Measurements from ENCODE around the gene TIGAR.

The TIGAR gene

DNA sequence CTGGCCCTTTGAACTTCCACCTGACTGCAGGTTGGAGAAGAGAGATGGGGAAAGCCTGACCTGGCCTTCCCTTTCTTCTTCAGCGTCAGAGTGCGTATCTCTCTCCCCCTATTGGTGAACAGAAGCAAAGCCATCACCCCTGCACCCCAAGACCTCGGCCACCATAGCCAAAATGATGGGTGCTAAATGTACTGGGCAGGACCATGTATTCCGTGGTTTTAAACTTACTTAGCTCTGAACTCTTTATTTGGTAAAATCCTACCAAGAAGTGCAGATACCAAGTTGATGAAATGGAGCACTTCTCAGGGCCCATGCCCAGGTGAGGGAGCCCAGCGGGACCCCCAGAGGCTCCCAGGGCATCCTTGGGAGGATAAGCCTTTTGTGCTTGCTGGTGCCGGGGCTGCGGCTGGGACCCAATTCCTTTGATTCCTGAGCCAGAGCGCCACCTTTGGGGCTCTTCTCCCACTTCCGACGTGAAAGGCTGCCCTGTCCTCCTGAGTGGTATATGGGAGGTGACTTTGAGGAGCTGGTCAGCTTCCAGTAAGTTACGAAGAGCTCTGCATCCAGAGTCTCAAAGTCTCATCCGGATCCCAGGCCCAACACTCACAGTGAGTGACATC is 38.0 kb upstream of the TIGAR start:
- FAIRE-seq = no peak

DNA sequence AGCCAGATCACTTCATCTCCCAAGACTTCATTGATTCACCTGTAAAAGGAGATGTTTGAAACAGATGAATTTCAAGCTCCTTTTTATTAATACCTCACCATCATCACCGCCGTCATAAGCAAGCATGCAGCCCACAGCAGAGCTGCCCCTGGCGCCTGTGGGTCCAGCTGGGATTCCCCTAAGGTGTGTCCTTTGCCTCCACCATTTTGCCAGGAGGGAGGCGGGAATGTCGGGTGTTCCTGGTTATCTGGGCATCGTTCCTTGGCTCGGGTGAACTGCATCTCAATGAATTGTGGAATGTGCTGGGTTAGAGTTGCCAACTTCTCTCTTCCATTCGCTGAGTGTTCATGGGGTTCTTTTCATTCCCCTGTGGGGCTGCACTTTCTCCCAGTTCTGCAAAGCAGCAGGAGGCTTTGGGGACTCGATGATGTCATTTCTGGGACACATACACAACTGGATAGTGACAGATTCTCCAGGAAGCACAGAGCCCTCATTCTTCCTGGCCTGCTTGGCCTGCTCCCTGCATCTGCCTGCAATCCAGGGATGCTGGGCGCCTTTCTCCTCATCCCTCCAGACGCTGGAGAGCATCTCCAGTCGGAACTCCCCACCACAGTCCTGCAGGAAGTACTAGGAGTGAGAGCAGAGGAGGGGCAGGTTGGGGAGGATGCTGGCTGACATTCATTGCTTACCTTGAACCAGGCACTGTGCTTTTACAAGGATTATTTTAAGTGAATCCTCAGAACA is 37.3 kb upstream of the TIGAR start:
- FAIRE-seq = no peak

DNA sequence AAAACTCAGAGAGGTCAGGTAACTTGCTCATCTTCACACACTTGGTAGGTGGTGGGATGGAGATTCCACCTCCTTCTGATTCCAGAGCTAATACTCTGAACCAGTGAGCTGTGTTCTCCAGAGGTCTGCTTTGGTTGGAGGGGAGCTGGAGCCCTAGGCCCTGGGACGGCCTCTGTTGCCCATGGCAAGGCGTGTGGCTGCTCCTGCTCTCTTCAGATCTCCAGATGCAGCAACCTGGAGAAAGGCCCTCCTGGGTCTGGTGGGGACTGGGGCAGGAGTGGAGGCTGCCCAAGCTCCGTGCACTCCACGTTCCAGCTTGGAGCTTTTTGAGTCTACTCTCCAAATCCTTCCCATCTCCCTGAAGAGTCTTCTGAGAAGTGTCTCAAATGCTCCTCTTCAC is 36.7 kb upstream of the TIGAR start:
- FAIRE-seq = no peak

DNA sequence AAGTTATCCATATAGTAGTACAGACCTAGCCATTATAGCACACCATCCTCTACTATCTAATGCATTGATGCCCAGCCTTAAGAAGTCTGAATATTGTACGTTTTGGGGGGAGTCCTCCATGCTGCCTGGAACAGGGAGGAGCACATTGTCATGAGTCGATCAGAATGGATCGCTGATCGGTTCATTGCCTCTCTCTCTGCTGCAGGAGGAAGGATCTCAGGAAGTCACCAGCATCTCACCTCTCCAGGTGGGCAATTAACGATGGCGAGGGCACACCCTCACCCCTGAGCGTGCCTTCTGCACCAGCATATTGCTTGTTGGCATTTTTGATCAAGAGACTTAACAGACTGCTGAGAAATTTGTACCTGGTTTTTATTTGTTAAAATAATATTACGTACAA is 35.9 kb upstream of the TIGAR start:
- no peak for FAIRE-seq

DNA sequence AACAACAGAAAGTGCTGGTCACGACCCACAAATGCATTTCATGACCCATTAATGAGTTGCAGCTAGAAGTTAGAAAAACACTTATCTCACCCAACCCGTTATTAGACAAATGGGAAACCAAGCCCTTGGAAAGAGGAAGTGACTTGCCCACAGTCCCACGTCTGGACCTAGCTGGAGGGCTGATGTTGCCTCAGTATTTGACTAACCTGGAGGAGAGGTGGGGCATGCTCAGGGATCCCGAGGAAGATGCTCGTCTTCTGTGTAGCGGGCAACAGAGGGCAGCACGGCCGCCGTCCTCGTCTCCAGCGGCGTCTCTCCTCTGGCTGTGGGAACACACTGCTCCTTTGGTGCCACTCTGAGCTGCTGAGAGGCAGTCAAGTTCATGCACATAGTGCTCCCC is 34.8 kb upstream of the TIGAR start:
- FAIRE-seq = no peak

DNA sequence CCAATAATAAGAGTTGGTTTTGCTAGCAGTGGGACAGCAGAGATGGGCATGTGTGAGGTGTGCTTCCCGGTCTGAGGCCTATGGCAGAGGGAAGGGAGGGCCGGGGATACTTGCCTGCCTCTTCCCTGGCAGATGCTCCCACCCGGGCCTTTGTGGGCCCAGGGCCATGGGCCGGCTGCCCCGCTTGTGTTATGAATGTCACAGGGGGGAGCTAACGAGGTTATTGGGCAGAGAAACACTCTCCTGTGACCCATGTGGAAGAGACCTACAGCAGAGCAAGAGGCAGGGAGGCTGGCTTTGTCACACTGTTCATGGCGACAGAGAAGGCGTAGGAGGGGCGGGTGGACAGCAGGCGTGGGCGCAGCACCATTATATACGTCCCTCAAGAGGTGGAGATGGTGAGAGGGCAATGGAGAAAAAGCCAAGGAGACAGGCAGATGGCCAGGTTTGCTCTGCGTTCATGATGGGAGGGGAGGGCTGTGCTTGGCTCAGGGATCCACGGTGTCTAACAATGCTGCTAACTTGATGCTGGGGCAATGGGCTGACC is 34.2 kb upstream of the TIGAR start:
- FAIRE-seq = no peak

DNA sequence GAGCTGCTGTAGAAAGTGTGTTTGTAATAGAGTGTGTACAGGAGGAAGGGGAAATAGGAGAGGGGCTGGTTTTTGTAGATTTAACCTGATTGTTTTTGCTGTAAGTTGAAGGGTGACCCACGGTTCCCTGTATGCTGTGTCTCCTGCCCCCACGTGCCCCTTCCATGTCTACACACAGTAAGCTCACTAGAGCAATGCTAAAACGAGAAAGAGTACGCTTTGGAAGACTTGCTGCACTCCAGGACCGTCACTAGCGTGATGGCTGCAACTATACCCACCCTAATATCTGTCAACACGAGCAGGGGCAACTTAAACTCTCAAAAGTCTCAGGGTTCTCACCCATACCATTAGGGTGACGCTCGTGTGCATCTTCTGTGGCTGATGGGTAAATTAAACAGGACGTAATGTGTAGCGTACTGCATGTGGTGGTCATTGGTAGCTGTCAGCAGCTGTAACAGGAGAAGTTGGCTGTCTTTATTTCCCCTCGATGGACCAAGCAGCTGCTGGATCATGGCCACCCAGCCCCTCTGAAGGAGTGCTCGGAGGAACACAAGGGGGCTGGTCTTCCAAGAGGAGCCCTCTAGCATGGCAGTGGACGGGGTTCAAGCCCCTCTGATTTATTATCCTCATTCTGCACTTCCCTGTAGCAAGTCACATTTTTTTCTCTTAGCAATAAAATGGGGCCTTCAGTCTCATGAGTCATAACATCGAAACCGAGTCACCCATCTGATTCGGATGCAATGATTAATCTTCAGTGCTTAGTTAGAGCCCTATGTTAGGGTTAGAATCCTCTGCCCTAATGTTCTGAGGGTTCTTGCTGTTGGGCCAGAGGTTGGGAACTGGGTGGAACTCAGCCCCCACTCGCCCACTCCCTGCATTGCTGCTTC is 33.4 kb upstream of the TIGAR start:
- no peak for FAIRE-seq

DNA sequence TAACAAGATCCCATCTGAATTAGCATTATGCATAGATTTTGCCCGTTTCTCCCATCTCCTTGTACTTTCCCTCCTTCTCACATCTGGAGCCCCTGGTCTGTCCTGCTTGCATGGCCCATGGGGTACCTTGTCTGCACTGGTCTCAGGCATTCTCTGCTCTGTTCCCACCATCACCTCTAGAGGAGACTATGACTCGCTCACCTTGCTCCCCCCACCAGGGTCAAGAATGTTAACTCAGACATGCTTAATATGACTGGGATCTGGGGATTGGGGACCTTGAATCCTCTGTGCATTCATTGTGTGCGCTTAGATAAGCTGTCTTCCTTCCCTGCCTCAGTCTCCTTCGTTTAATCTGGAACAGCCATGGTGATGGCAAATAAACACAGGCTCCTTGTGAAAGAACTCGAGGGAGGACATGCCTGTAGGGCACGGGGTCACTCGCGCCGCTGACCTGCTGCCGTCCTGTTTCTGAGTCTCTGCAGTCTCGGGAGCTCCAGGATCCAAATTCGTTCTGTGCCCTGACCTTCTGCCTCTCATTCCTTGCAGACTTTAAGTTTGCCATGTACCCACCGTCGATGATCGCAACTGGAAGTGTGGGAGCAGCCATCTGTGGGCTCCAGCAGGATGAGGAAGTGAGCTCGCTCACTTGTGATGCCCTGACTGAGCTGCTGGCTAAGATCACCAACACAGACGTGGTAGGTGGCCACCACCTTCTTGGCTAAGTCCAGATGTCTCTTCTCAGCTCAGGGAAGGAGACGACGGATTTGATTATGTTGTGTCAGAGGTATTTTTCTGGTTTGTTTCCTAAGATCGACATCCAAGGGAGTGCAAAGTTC is 32.5 kb upstream of the TIGAR start:
- FAIRE-seq = no peak

DNA sequence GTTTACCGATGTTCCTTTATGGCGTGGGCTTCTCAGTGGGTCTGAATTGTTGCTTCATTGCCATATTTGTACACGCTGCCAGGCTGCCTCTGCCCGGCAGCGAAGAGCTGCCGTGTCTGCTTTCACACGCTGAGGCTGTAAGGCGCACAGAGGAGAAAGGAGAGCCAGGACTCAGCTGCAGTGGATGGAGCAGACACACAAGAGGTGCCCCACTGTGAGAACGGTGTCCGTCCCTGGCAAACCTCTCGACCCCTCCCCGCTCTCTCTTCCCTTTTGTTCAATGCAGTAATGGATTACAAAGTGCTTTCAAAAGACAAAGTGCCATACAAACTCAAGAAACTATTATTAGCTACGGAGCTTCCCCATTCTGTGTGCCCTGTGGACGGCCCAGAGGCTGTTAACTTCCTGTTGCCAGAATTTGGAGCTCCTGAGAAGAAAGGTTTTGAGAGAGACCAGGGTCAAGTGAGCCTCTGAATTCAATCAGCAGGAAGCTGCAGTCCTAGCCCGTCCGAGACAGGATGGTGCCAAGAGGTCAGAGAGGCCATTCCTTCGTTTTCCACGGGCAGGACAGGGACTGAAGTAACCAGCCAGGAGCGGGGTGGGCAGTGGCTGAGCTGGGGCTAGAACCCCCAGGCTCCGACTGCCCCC is 31.7 kb upstream of the TIGAR start:
- FAIRE-seq = no peak

DNA sequence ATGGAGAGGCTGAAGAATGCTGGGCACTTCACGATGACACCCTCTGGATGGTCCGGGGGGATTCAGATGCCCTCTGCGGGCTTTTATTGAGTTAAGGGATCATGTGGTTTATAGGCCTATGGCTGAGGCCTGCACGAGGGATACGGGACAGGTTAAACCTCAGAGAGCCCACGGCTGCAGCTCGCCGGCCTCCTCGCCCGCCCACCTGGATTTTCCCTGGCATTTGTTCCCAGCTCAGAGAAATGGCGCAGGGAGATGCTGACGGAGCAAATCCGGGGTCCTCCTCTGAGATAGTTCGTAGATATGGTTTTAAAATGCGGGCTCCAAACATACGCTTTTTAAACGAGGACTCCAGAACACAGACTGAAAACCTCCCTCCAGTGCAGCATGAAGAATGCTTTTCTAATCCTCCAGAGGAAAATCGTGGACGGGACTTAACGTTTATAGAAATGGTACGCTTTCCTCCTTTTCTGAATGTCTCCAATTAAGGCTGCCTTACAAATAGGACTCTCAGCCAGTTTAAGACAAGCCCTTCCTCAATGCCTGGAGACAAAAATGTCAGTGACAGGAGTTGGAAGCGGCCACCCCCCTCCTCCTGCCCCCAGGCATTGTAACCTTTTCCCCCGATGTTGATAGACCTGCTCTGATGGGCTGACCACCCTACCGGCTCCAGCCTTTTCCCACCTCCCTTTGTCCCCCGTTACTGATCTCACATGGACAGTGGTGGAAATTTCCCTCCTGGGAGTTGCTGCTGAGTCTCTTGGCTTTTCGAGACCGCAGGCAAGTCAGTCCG is 30.8 kb upstream of the TIGAR start:
- no peak for FAIRE-seq

DNA sequence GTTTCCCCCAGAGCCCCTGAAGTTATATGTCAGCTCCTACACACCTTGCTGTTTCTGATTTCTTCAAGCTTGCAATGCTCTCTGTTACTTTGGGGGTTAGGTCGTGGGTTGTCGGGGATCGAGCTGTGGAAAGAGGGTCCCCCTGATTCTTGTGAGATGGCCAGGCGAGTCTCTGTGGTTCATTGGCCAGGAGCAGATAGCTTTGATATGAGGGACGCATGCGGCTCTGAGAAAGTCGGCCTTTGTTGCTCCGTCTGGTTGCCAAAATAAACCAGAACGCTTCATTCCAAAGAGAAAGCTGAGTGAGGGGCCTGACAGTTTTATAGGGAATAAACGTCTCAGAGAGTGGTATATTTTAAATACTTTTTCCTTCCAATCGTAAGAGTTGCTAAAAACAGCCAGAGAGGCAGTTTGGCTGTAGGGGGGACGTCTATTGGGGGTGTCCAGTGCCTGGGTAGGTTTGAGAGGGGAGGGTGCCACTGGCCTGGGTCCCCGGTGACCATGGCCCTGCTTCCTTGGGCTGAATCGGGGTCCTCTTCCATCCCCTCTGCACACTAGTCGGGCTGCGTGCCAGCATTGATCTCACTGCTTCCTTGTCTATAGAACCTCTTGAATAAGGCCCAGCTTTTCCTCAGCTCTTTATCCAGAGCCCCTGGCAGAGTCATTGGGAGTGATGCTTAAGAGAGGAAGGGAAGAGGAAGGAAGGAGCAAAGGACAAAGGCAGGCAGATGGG is 28.5 kb upstream of the TIGAR start:
- no peak for FAIRE-seq

DNA sequence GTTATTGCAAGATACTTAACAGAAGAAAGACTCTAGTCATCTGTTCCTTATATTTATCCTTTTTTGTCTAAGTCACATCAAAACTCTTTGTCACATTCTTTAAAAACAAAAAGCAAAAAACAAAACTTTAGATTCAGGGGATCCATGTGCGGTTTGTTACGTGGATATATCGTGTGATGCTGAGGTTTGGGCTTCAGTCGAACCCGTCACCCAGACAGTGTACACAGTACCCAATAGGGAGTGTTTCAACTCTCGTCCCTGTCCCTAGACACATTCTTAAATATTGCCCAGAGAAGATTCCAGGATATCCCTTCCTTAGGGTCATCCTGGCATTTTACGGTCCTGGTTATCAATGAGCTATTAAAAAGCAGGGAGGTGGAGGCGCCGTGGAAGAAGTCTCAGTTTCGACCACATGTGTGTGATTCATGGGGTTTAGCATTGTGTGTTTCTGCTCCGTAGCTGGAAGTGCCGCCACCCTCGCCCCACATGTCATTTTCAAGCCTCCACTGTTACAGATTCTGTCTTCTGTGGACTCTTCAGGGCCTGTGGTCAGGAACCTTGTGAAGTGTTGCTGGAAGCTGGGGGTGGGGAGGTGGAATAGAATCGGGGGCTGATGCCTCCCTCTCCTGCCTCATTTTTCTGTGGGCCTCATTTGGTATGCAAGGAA is 27.6 kb upstream of the TIGAR start:
- FAIRE-seq = no peak

DNA sequence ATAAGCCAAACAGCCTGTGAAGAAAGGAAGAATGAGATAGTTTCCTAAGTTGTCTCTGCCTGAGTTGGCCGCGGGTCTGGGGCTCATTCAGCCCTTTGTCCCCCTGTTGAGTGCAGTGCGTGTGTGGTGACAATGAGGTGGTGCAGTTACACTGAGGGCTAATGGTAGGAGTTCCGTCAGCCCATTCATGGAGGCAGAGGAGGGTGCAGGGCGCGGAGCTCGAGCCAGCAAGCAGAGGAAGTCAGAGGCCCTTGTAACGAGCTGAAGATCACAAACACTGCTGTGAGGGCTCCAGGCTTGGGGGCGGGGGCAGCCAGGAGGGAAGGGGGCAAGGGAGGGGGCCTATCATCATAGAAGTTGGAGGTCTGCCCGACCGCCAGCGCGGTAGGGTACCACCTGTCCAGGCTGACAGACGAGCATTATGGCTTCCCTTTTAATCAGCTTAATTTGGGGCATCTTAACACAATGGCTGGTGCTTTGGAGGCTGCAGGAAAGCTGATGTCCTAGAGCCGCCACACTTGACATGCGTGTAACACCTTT is 27.0 kb upstream of the TIGAR start:
- no peak for FAIRE-seq

DNA sequence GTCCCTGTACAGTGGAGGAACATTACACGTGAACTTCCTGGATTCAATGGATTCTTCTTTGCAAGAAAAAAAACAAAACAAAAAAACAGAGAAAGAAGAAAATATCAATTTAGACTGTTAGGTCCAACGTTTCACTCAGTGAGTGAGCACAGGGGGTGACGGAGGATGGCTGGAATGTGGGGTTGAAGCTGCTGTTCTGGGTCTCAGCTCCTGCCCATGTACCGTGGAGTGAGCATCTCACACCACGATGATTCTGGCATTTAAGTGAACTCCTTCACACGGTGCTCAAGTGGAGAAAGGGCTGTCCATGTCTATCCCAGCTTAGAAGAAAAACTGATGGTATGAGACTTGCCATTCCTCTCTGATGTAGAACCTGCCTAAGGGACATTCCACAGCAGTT is 24.3 kb upstream of the TIGAR start:
- FAIRE-seq = no peak

DNA sequence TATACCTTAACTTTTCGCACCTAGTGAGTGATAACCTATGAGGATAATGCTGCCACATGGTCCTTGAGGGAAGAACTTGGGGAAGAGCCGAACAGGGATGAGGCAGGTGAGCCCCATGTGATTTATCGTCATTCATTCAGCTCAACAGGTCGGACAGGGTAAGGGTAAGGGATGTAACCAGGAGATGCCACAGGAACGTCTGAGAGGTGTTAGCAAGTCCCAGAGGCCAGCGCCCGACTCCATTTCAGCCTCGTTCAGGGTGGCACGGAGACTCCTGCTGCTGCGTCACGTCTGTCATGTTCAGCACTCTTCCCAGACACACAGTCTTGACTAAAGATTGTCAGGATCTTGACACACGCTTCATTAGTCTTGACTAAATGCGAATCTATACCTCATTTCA is 23.4 kb upstream of the TIGAR start:
- no peak for FAIRE-seq

DNA sequence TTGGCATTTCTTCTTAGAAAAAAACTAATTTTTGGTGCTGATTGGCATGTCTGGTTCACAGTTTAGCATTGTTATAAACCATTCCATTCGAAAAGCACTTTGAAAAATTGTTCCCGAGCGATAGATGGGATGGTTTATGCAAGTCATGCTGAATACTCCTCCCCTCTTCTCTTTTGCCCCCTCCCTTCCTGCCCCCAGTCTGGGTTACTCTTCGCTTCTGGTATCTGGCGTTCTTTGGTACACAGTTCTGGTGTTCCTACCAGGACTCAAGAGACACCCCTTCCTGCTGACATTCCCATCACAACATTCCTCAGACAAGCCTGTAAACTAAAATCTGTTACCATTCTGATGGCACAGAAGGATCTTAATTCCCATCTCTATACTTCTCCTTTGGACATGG is 20.1 kb upstream of the TIGAR start:
- no peak for FAIRE-seq

DNA sequence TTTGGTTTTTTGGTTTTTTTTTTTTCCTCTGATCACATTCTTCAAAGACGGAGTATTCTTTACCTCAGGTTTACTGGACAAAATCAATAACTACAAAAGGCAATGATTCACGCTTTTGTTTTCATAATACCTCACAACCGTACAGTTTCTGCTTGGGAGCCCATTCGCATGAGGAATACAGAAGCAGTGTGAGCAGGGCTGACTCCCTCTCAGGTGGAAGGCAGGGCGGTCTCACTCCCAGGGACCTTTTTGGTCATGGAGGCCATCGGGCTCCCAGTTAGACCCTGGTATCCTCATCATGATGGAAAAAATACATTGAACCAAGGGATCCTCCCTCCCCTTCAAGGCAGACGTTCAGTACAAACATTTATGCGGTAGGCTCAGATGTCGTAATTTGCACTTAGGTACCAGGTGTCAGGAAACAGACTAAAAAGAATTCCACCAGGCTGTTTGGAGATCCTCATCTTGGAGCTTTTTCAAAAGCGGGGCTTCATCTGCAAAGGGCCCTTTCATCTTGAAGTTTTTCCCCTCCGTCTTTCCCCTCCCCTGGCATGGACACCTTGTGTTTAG is 19.0 kb upstream of the TIGAR start:
- FAIRE-seq = no peak

DNA sequence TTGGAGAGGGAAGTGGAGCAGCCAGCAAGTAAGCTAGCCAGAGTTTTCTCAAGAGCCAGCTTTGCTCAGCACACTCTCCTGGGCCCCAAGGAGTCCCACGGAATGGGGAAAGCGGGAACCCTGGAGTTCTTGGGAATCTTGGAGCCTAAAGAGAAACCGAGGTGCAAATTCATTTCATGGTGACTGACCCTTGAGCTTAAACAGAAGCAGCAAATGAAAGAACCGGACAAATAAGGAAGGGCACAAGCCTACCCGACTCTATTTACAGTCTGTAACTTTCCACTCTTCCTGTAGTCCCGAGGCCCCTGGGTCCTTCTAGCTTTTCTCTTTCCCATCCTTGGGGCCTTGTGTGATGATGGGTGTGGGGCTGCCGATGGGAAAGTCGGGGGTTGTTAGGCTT is 18.1 kb upstream of the TIGAR start:
- FAIRE-seq = no peak

DNA sequence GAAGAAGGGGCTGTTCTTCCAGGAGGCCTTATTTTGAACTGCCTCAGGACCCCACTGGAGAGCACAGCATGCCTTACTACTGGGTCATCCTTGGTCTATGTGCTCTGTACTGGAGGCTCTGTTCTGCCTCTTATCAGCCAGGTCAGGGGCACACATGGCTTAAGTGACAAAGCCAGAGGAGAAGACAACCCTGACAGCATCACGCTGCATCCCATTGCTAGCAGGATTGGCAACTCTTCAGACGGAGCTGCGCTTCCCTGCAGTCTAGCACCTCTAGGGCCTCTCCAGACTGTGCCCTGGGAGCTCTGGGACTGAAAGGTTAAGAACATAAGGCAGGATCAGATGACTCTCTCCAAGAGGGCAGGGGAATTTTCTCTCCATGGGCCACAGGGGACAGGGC is 17.3 kb upstream of the TIGAR start:
- FAIRE-seq = no peak
